B cell (primary cell): ENCODE measurements around the gene GSTA4.

Experiments used
- CTCF ChIP-seq: fragments of 200-600 bp; IDR thresholded peaks from one replicate; pipeline ENCODE4 v1.8.0; 2022; ENCODE audit warnings: antibody characterized with exemption, mild to moderate bottlenecking
- EZH2 ChIP-seq: IDR thresholded peaks from 2 replicates; pipeline ENCODE4 v1.6.1; 2012; ENCODE audit warnings: borderline replicate concordance, low read depth, mild to moderate bottlenecking, moderate library complexity, low read length; ENCODE audit not compliant: insufficient read depth, poor library complexity, severe bottlenecking

- no peak for TF ChIP-seq CTCF
- TF ChIP-seq EZH2: no peak
Observed at GRCh38 chr6:52929321-52930164, 65.5 kb downstream of the GSTA4 start.
